Measurements from ENCODE around the gene SRCIN1. TPM values are rescaled to one million over a fixed set of nuclear protein-coding genes. Genes with fewer than 3 reads are reported as not detected.

Gene SRCIN1
- total and polyA plus RNA-seq, 2 donors (not counting 1 experiment from before 2014, with no cell fraction given) = 0.44 to 1.1 TPM

GRCh38 chr17:38621538-38621937 lies 15.8 kb upstream of the SRCIN1 start:
- DNase-seq = no peak
- Histone ChIP-seq H3K4me1 (ENCODE audit: control insufficient read depth in 2 of 2, insufficient read depth in 2 of 2, low read length in 2 of 2) (no peaks in the 10 kb centered on the region), H3K9me3 (ENCODE audit: control extremely low read depth in 1 of 3, control insufficient read depth in 2 of 3, insufficient read depth in 1 of 3, low read length in 2 of 3) (peaks cover 0 to 4% (median 0%) of the 10 kb centered on the region in 3 donors), H3K4me2 (replicated peaks; ENCODE audit: low read depth, low read length, poor library complexity, severe bottlenecking) (no peak overlapping the region), H3K9ac (ENCODE audit: low read length) (no peak overlapping the region), H3K79me2 (ENCODE audit: control insufficient read depth, insufficient read depth, low read length) (no peaks in the 10 kb centered on the region), H3K27me3 (replicated peaks in 1 of 4; ENCODE audit: control extremely low read depth in 1 of 4, control insufficient read depth in 3 of 4, insufficient read depth in 4 of 4, low read length in 3 of 4) (peaks cover 0 to 8% (median 1%) of the 10 kb centered on the region in 4 experiments), H3K36me3 (replicated peaks in 1 of 2; ENCODE audit: control extremely low read depth in 1 of 2, control insufficient read depth in 1 of 2, extremely low read depth in 1 of 2, insufficient read depth in 2 of 2, low read length in 1 of 2) (no peaks in the 10 kb centered on the region), H3K27ac (ENCODE audit: low read length in 2 of 2) (no peak overlapping the region), H4K20me1 (ENCODE audit: control insufficient read depth, insufficient read depth, low read length, poor library complexity, severe bottlenecking) (no peaks in the 10 kb centered on the region), H3K4me3 (ENCODE audit: control extremely low read depth in 1 of 5, extremely low read depth in 1 of 5, insufficient read depth in 1 of 5, low read depth in 2 of 5, low read length in 4 of 5) (no peak overlapping the region), H2AFZ (ENCODE audit: insufficient read depth, low read depth, low read length, poor library complexity, severe bottlenecking) (no peak overlapping the region)
- peaks cover 34% of the 10 kb centered on the region for H3K27me3 Mint-ChIP-seq
- peaks cover 2% of the 10 kb centered on the region for H3K9me3 Mint-ChIP-seq (ENCODE audit: insufficient read depth)
- peaks cover 4% of the 10 kb centered on the region for H3K4me1 Mint-ChIP-seq
- no peak overlapping the region for H3K27ac Mint-ChIP-seq
- ChIA-PET POLR2A (no interaction called here), CTCF (no interaction called here)
- ATAC-seq (ENCODE audit: low read depth) = no peak
- TF ChIP-seq EZH2 (IDR thresholded peaks at IDR 0.05; ENCODE audit: borderline replicate concordance, insufficient read depth, low read depth, low read length, poor library complexity, severe bottlenecking) = no peak
- TF ChIP-seq, protein P1, sequence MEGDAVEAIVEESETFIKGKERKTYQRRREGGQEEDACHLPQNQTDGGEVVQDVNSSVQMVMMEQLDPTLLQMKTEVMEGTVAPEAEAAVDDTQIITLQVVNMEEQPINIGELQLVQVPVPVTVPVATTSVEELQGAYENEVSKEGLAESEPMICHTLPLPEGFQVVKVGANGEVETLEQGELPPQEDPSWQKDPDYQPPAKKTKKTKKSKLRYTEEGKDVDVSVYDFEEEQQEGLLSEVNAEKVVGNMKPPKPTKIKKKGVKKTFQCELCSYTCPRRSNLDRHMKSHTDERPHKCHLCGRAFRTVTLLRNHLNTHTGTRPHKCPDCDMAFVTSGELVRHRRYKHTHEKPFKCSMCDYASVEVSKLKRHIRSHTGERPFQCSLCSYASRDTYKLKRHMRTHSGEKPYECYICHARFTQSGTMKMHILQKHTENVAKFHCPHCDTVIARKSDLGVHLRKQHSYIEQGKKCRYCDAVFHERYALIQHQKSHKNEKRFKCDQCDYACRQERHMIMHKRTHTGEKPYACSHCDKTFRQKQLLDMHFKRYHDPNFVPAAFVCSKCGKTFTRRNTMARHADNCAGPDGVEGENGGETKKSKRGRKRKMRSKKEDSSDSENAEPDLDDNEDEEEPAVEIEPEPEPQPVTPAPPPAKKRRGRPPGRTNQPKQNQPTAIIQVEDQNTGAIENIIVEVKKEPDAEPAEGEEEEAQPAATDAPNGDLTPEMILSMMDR (IDR thresholded peaks at IDR 0.05) = no peak
- no peak overlapping the region for H3K4me3 Mint-ChIP-seq
- intact Hi-C loops (cut with micrococcal nuclease) = no loop called here
- 100% methylated on average over 1 of the region's 2 CpGs for WGBS (ENCODE audit: insufficient coverage)

GRCh38 chr17:38620551-38621277 lies 15.0 kb upstream of the SRCIN1 start:
- H3K4me2 ChIP-seq (replicated peaks; ENCODE audit: low read depth, low read length, poor library complexity, severe bottlenecking) = no peak overlapping the region
- no peaks in the 10 kb centered on the region for H3K79me2 ChIP-seq (ENCODE audit: control insufficient read depth, insufficient read depth, low read length)
- H3K27ac ChIP-seq (ENCODE audit: low read length in 2 of 2) = no peak overlapping the region
- peaks cover 36% of the 10 kb centered on the region for H3K27me3 Mint-ChIP-seq
- peaks cover 0 to 4% (median 0%) of the 10 kb centered on the region in 3 donors for H3K9me3 ChIP-seq (ENCODE audit: control extremely low read depth in 1 of 3, control insufficient read depth in 2 of 3, insufficient read depth in 1 of 3, low read length in 2 of 3)
- H3K27ac Mint-ChIP-seq = no peak overlapping the region
- no peaks in the 10 kb centered on the region for H3K4me1 ChIP-seq (ENCODE audit: control insufficient read depth in 2 of 2, insufficient read depth in 2 of 2, low read length in 2 of 2)
- H4K20me1 ChIP-seq (ENCODE audit: control insufficient read depth, insufficient read depth, low read length, poor library complexity, severe bottlenecking) = no peaks in the 10 kb centered on the region
- peaks cover 6% of the 10 kb centered on the region for H3K4me1 Mint-ChIP-seq
- no peak overlapping the region for H3K9ac ChIP-seq (ENCODE audit: low read length)
- no peak for ATAC-seq (ENCODE audit: low read depth)
- POLR2A ChIA-PET = no interaction called here
- CTCF ChIA-PET = no interaction called here
- intact Hi-C loops (cut with micrococcal nuclease) = no loop called here
- H3K27me3 ChIP-seq (replicated peaks in 1 of 4; ENCODE audit: control extremely low read depth in 1 of 4, control insufficient read depth in 3 of 4, insufficient read depth in 4 of 4, low read length in 3 of 4) = peaks cover 0 to 8% (median 1%) of the 10 kb centered on the region in 4 experiments
- DNase-seq = no peak
- peaks cover 2% of the 10 kb centered on the region for H3K9me3 Mint-ChIP-seq (ENCODE audit: insufficient read depth)
- H3K4me3 ChIP-seq (ENCODE audit: control extremely low read depth in 1 of 5, extremely low read depth in 1 of 5, insufficient read depth in 1 of 5, low read depth in 2 of 5, low read length in 4 of 5) = no peak overlapping the region
- no peak for TF ChIP-seq EZH2 (IDR thresholded peaks at IDR 0.05; ENCODE audit: borderline replicate concordance, insufficient read depth, low read depth, low read length, poor library complexity, severe bottlenecking)
- TF ChIP-seq, protein P1 (IDR thresholded peaks at IDR 0.05) = no peak
- no peaks in the 10 kb centered on the region for H3K36me3 ChIP-seq (replicated peaks in 1 of 2; ENCODE audit: control extremely low read depth in 1 of 2, control insufficient read depth in 1 of 2, extremely low read depth in 1 of 2, insufficient read depth in 2 of 2, low read length in 1 of 2)
- WGBS (ENCODE audit: insufficient coverage) = 74% methylated on average over 9 of the region's 12 CpGs
- H3K4me3 Mint-ChIP-seq = no peak overlapping the region
- no peak overlapping the region for H2AFZ ChIP-seq (ENCODE audit: insufficient read depth, low read depth, low read length, poor library complexity, severe bottlenecking)

All from B cell (primary cell).